ENCODE measurements around the gene CPXM2.

GRCh38 chr10:123746061-123746460, 145.5 kb downstream of the CPXM2 start:
- TF ChIP-seq EZH2 (IDR thresholded peaks at IDR 0.05; ENCODE audit: insufficient read depth, poor library complexity, severe bottlenecking) = no peak
- TF ChIP-seq EZH2phosphoT487 (IDR thresholded peaks at IDR 0.05; ENCODE audit: insufficient read depth, low read depth) = no peak
